Endometrial microvascular endothelial cells (primary cell): ENCODE results near the gene FBLN1. TPM values are rescaled to one million over a fixed set of nuclear protein-coding genes. Genes with fewer than 3 reads are reported as not detected.
"Not testable (repeated sequence)": the region's sequence is repeated elsewhere in the genome, so short reads cannot be mapped to it uniquely, and the experiment has no call there.

Source experiments
- in situ Hi-C: cut with HindIII; loops from 2 replicates; pipeline ENCODE4 v1.10.0; 2017; ENCODE audit warnings: low sequenced_read_pairs, low pct_unique_long_range_greater_than_20kb; ENCODE audit errors: inconsistent ontology term
- total RNA-seq: library from RNA; depleted of rRNA; stranded (reverse); fragments of >200 nt; gene quantifications from one replicate; pipeline ENCODE4 v1.2.3, GENCODE V29; 2015; ENCODE audit errors: inconsistent ontology term

The FBLN1 gene
- total RNA-seq, 1 donor from 2014 or later = 0.28 TPM

GRCh38 chr22:45518580-45518991, 15.9 kb downstream of the FBLN1 start:
- in situ Hi-C loops = no loop called here

- in situ Hi-C loops = no loop called here
Measured at GRCh38 chr22:45521178-45521577, 18.5 kb downstream of the FBLN1 start.

GRCh38 chr22:45522462-45522861, 19.8 kb downstream of the FBLN1 start:
- in situ Hi-C loops = no loop called here

- in situ Hi-C loops = no loop called here
Measured at GRCh38 chr22:45524157-45524556, 21.5 kb downstream of the FBLN1 start.

DNA sequence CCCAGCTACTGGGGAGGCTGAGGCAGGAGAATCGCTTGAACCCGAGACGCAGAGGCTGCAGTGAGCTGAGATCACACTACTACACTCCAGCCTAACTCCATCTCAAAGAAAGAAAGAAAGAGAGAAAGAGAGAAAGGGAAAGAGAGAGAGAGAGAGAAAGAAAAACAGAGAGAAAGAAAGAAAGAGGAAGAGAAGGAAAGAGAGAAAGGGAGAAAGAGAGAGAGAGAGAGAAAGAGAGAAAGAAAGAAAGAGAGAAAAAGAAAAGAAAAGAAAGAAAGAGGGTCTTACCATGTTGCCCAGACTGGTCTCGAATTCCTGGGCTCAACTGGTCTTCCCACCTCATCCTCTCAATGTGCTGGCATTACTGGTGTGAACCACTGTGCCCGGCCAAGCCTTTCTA, 22.3 kb downstream of the FBLN1 start:
- in situ Hi-C loops = no loop called here

DNA sequence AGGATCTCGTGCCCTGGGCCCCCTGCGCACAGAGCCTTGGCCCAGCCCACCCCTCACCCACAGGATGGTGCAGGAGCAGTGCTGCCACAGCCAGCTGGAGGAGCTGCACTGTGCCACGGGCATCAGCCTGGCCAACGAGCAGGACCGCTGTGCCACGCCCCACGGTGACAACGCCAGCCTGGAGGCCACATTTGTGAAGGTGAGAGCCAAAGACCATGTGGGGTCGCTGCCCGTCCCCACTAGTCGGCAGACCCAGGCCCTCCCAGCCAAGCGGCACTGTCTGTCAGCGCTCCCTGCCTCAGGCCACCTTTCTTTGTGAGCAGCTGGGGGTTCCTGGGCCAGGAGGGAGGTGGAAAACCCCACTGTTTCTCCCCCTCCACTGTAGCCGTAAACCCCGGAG, 22.8 kb downstream of the FBLN1 start:
- in situ Hi-C loops = no loop called here

DNA sequence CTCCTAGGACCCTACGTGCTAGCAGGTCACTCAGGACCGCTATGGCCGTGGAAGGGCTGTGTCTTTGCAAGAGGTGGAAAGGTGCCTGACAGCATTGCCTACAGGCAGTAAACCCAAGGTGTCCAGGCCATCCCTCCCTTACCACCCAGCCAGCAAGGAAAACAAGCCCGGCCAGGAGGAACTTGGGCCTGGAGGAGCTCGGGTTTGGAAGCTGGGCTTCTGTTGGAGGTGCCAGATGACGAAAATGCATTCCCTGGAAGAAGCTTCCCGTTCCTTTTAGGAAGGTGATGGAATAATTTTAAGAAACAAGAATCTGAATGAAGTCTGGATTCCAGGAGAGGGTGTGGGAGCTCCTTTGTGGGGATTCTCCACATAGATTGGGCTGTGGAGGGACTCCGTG, 23.6 kb downstream of the FBLN1 start:
- in situ Hi-C loops = no loop called here

- in situ Hi-C loops = no loop called here
Measured at GRCh38 chr22:45526768-45527360, 24.2 kb downstream of the FBLN1 start.

DNA sequence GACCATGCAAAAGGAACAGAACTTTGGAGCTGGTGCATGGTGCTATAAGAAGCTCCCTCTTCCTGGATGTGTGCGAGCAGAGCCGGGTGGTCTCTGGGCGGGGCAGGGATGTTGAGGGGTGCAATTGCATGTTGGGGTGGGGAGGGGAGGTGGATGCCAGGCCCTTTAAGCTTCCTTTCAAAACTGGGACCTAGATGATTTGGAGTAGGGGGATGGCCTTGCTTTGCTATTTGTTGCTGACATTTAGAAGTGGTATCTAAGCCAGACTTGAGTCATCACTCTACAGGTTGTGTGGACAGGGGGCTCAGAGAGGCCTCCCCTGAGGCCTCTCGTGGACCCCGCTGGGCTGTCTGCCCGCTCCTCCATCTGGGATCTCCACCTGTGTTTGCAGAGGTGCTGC, 24.8 kb downstream of the FBLN1 start:
- in situ Hi-C loops = no loop called here

- in situ Hi-C loops = no loop called here
Measured at GRCh38 chr22:45528046-45528445, 25.4 kb downstream of the FBLN1 start.

DNA sequence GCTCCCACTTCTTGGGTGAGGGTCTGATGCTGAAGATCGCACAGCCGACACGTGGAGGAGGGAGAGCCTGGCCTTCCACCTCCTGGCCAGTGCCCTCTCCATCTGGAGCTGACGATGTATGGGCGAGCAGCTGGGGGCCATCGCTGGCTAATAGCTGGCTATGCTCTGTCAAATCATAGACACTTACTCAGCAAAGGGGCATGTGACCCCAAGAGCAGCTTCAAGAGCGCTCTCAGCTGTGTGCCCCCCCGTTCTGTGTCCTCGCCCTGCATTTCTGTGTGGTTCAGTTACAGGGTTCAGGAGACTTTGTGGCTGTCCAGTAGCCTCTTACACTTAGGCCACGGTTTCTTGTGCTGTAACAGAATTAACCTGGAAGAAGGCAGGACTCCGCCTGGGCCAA, 26.4 kb downstream of the FBLN1 start:
- in situ Hi-C loops = no loop called here

- in situ Hi-C loops = no loop called here
Measured at GRCh38 chr22:45529971-45530575, 27.4 kb downstream of the FBLN1 start.

GRCh38 chr22:45531441-45532234, 29.0 kb downstream of the FBLN1 start:
- in situ Hi-C loops = no loop called here

GRCh38 chr22:45532235-45532631, 29.6 kb downstream of the FBLN1 start:
- in situ Hi-C loops = no loop called here

DNA sequence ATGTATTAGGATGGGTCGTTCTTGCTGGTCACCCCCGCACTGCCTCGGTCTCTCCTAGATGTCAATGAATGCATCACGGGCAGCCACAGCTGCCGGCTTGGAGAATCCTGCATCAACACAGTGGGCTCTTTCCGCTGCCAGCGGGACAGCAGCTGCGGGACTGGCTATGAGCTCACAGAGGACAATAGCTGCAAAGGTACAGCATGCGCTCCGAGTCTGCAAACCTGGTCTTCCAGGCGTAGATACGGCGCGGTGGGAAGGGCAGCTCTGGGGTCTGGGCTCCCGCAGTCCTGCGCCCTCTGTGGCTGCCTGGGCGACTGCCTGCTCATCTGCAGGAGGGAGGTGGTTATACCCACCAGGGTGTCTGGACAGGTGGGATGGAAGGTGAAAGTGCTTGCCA, 31.0 kb downstream of the FBLN1 start:
- in situ Hi-C loops = no loop called here

DNA sequence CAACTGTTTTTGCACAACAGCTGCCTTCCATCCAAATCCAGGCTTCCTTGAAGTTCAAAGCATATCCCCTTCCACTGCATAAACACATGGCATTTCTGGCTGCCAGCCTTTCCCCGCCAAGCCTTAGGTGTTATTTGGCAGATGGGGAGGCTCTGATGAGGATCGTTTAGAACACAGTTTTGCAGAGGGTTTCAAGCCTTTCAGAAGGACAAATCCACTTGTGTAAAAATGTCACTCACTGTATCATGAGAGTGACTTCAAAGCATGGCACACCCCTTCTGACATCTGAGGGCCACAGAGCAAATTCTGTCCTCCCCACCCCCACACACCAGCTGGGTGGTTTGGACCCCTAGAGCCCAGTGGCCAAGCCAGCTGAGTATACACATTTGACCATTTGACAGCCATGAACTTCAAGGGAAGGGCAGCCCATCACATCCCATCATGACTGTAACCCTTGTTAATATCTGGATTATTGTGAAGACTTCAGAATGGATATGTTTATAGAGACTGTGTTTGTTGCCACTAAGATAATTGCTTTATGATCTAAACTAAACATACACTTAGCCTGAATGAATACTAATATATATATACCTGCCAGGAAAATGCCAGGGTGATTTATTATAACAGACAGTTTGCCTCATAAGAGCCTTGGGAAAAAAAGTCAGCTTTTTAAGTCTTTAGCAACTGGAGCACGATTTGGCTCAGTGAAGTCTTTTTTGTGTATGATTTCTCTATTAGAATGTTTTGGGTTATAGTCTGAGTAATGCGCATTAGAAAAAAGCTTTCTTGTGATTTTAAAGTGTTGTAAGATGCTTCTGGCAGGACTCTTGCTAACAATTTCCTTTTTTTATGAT, 31.9 kb downstream of the FBLN1 start:
- in situ Hi-C loops = no loop called here

GRCh38 chr22:45535290-45535689, 32.6 kb downstream of the FBLN1 start:
- in situ Hi-C loops = no loop called here

- in situ Hi-C loops = not testable (repeated sequence)
Measured at GRCh38 chr22:45535835-45536234, 33.2 kb downstream of the FBLN1 start.

GRCh38 chr22:45537734-45538181, 35.1 kb downstream of the FBLN1 start:
- in situ Hi-C loops = no loop called here
